PC-3 (cell line): ENCODE data around the gene COL1A1.

Experiments used
- EZH2phosphoT487 ChIP-seq: fragments of 300-600 bp; sonication (generic); IDR thresholded peaks from 2 replicates; pipeline ENCODE4 v1.6.1; 2018; ENCODE audit warnings: mild to moderate bottlenecking, antibody characterized with exemption, low read length, borderline replicate concordance
- TF ChIP-seq, protein P1 (sequence below): fragments of 300-600 bp; sonication (generic); conservative IDR thresholded peaks from 2 replicates; pipeline ENCODE4 v1.5.1; 2017; ENCODE audit warnings: antibody characterized with exemption, low read depth, mild to moderate bottlenecking, low read length

DNA sequence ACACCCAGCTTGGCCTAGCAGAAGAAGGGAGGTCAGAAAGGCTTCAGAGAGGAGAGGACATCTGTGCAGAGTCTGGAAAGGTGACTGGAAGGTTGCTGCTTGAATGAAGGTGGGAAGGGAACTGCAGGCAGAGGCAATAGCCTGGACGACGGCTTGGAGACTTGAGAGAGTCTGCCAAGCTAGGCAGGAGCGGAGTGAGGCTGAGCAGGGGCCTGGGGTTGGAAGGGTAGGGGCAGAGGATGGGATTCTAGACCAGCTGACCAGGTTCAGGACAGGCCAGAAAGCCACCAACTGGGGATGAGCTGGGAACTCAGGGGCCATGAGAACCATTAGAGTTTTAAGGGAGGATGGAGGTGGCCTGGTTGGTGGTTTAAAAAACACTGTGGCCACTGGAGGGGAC is 36.0 kb downstream of the COL1A1 start:
- TF ChIP-seq, protein P1, sequence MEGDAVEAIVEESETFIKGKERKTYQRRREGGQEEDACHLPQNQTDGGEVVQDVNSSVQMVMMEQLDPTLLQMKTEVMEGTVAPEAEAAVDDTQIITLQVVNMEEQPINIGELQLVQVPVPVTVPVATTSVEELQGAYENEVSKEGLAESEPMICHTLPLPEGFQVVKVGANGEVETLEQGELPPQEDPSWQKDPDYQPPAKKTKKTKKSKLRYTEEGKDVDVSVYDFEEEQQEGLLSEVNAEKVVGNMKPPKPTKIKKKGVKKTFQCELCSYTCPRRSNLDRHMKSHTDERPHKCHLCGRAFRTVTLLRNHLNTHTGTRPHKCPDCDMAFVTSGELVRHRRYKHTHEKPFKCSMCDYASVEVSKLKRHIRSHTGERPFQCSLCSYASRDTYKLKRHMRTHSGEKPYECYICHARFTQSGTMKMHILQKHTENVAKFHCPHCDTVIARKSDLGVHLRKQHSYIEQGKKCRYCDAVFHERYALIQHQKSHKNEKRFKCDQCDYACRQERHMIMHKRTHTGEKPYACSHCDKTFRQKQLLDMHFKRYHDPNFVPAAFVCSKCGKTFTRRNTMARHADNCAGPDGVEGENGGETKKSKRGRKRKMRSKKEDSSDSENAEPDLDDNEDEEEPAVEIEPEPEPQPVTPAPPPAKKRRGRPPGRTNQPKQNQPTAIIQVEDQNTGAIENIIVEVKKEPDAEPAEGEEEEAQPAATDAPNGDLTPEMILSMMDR = no peak
- TF ChIP-seq EZH2phosphoT487 = no peak
